ENCODE results near the gene NETO2. TPM values are rescaled to one million over a fixed set of nuclear protein-coding genes. Genes with fewer than 3 reads are reported as not detected.
"Not testable (repeated sequence)": the region's sequence is repeated elsewhere in the genome, so short reads cannot be mapped to it uniquely, and the experiment has no call there.

The NETO2 gene
- total and polyA plus RNA-seq, 2 of the 13 experiments (the other 11 are each of a cell fraction or from before 2014, with no cell fraction given), result 8.2 to 13.5 TPM

- H3K27me3 ChIP-seq (ENCODE audit: control insufficient read depth in 1 of 2, insufficient read depth in 2 of 2, low read length in 2 of 2), result peaks cover 1 to 22% of the 10 kb centered on the region in 2 experiments; a peak in 3 of 5 replicates
- DNase-seq (ENCODE audit: low spot score) (no peak), ATAC-seq (no peak), FAIRE-seq (no peak)
- no peaks in the 10 kb centered on the region for H3K79me2 ChIP-seq (ENCODE audit: insufficient read depth, low read length)
- H3K36me3 ChIP-seq (replicated peaks in 1 of 2; ENCODE audit: control insufficient read depth in 1 of 2, insufficient read depth in 2 of 2, low read length in 2 of 2), result no peaks in the 10 kb centered on the region
- in situ Hi-C loops (cut with HindIII; ENCODE audit: extremely low pct_ligation_motif_present, low pct_unique_long_range_greater_than_20kb) (loop anchor here (5.0 to 10.0 kb wide), 3 partner anchors 103 to 1022 kb away; no protein-coding TSS in a partner anchor), intact Hi-C loops (cut with micrococcal nuclease; ENCODE audit: unreplicated experiment) (loop anchor here (1.0 to 5.0 kb wide), 6 partner anchors 88 to 977 kb away; partner anchors contain the start of genes ITFG1 and PHKB)
- no peak overlapping the region for H2AFZ ChIP-seq (ENCODE audit: low read length)
- no peak for TF ChIP-seq ZNF713 (CRISPR knock-in tag; IDR thresholded peaks at IDR 0.05)
- peak; percentile 50 to 60; a peak in 3 of 4 replicates for TF ChIP-seq MAFK (conservative IDR thresholded peaks at IDR 0.05 in 1 of 2, IDR thresholded peaks at IDR 0.05 in 1 of 2; ENCODE audit: low read length in 2 of 2)
- H3K4me2 ChIP-seq (ENCODE audit: low read depth, low read length), result no peak overlapping the region
- ChIA-PET CTCF (ENCODE audit: low intra/inter-chr PET ratio, low total read pairs) (interaction anchor here (1.6 to 3.0 kb wide), 4 partner anchors 193 to 977 kb away, joined by 4 to 24 read pairs (median 14); no protein-coding TSS in a partner anchor), POLR2A (no interaction called here)
- no peaks in the 10 kb centered on the region for H4K20me1 ChIP-seq (ENCODE audit: insufficient read depth, low read length)
- no peaks in the 10 kb centered on the region for H3K9me3 ChIP-seq (ENCODE audit: low read length)
- H3K4me1 ChIP-seq (ENCODE audit: insufficient read depth, low read length), result peaks cover 21% of the 10 kb centered on the region
- H3K27ac ChIP-seq (ENCODE audit: extremely low read length, insufficient read depth, low read length), result no peak overlapping the region
- 25% methylated on average over 4 of the region's 4 CpGs for WGBS (ENCODE audit: low lambda C conversion rate)
- BruUV-seq (replicated peaks), result no TSS peak
- no peak overlapping the region for H3K9ac ChIP-seq (ENCODE audit: insufficient read depth, low read depth, low read length)
- H3K4me3 ChIP-seq (replicated peaks in 1 of 3; ENCODE audit: insufficient read depth in 1 of 3, low read depth in 2 of 3, low read length in 3 of 3), result no peak overlapping the region
These were observed 3.1 kb downstream of the NETO2 start for GRCh38 chr16:47140686-47141085.

GRCh38 chr16:47139561-47140185 is 4.1 kb downstream of the NETO2 start:
- no peaks in the 10 kb centered on the region for H3K9me3 ChIP-seq (ENCODE audit: low read length)
- H4K20me1 ChIP-seq (ENCODE audit: insufficient read depth, low read length), result no peaks in the 10 kb centered on the region
- DNase-seq (ENCODE audit: low spot score), result no peak
- in situ Hi-C loops (cut with HindIII; ENCODE audit: extremely low pct_ligation_motif_present, low pct_unique_long_range_greater_than_20kb), result loop anchor here (5.0 to 10.0 kb wide), 5 partner anchors 102 to 1023 kb away; no protein-coding TSS in a partner anchor
- TF ChIP-seq HIC2 (CRISPR knock-in tag; IDR thresholded peaks at IDR 0.05; ENCODE audit: low read depth) (no peak), DRAP1 (CRISPR knock-in tag; IDR thresholded peaks at IDR 0.05) (no peak)
- H3K4me3 ChIP-seq (replicated peaks in 1 of 3; ENCODE audit: insufficient read depth in 1 of 3, low read depth in 2 of 3, low read length in 3 of 3), result no peak overlapping the region
- ATAC-seq, result no peak
- intact Hi-C loops (cut with micrococcal nuclease; ENCODE audit: unreplicated experiment), result loop anchor here (5.0 kb wide), 3 partner anchors 87 to 903 kb away; partner anchors contain the start of genes ITFG1 and PHKB
- no peak overlapping the region for H3K4me2 ChIP-seq (ENCODE audit: low read depth, low read length)
- no peak overlapping the region for H3K9ac ChIP-seq (ENCODE audit: insufficient read depth, low read depth, low read length)
- BruUV-seq (replicated peaks), result no TSS peak
- peaks cover 1 to 14% of the 10 kb centered on the region in 2 experiments; a peak in 3 of 5 replicates for H3K27me3 ChIP-seq (ENCODE audit: control insufficient read depth in 1 of 2, insufficient read depth in 2 of 2, low read length in 2 of 2)
- no peak overlapping the region for H3K27ac ChIP-seq (ENCODE audit: extremely low read length, insufficient read depth, low read length)
- no peaks in the 10 kb centered on the region for H3K79me2 ChIP-seq (ENCODE audit: insufficient read depth, low read length)
- peaks cover 18% of the 10 kb centered on the region for H3K4me1 ChIP-seq (ENCODE audit: insufficient read depth, low read length)
- POLR2A ChIA-PET, result no interaction called here
- 32% methylated on average over 3 of the region's 3 CpGs for WGBS (ENCODE audit: low lambda C conversion rate)
- H3K36me3 ChIP-seq (replicated peaks in 1 of 2; ENCODE audit: control insufficient read depth in 1 of 2, insufficient read depth in 2 of 2, low read length in 2 of 2), result no peaks in the 10 kb centered on the region
- CTCF ChIA-PET (ENCODE audit: low intra/inter-chr PET ratio, low total read pairs), result no interaction called here
- no peak for FAIRE-seq
- H2AFZ ChIP-seq (ENCODE audit: low read length), result no peak overlapping the region

GRCh38 chr16:47137925-47138324 is 5.8 kb downstream of the NETO2 start:
- H3K79me2 ChIP-seq (ENCODE audit: insufficient read depth, low read length); DNase-seq (ENCODE audit: low spot score); CTCF ChIA-PET (ENCODE audit: low intra/inter-chr PET ratio, low total read pairs); FAIRE-seq; ATAC-seq; H4K20me1 ChIP-seq (ENCODE audit: insufficient read depth, low read length); H3K4me3 ChIP-seq (replicated peaks in 1 of 3; ENCODE audit: insufficient read depth in 1 of 3, low read depth in 2 of 3, low read length in 3 of 3); H3K36me3 ChIP-seq (replicated peaks in 1 of 2; ENCODE audit: control insufficient read depth in 1 of 2, insufficient read depth in 2 of 2, low read length in 2 of 2); H3K9ac ChIP-seq (ENCODE audit: insufficient read depth, low read depth, low read length); H2AFZ ChIP-seq (ENCODE audit: low read length); BruUV-seq (replicated peaks); intact Hi-C loops (cut with micrococcal nuclease; ENCODE audit: unreplicated experiment); POLR2A ChIA-PET; H3K4me2 ChIP-seq (ENCODE audit: low read depth, low read length); H3K9me3 ChIP-seq (ENCODE audit: low read length); H3K27ac ChIP-seq (ENCODE audit: extremely low read length, insufficient read depth, low read length): not testable (repeated sequence)
- WGBS (ENCODE audit: low lambda C conversion rate), result 64% methylated on average over 9 of the region's 9 CpGs
- peaks cover 0 to 11% of the 10 kb centered on the region in 2 experiments; a peak in 3 of 5 replicates for H3K27me3 ChIP-seq (ENCODE audit: control insufficient read depth in 1 of 2, insufficient read depth in 2 of 2, low read length in 2 of 2)
- H3K4me1 ChIP-seq (ENCODE audit: insufficient read depth, low read length), result peaks cover 13% of the 10 kb centered on the region
- in situ Hi-C loops (cut with HindIII; ENCODE audit: extremely low pct_ligation_motif_present, low pct_unique_long_range_greater_than_20kb), result loop anchor here (5.0 to 10.0 kb wide), 2 partner anchors 193 to 979 kb away; no protein-coding TSS in a partner anchor

All from HepG2 (cell line).